K562 (cell line): ENCODE results near the gene IL1RL2. TPM values are rescaled to one million over a fixed set of nuclear protein-coding genes. Genes with fewer than 3 reads are reported as not detected.

Experiments used
- ATAC-seq: fragments of 200-7000 bp; cut with Tn5 transposase; 3 replicates; pipeline ENCODE4 v1.9.1; 2020; ENCODE audit warnings: moderate library complexity
- BruUV-seq: library from RNA; stranded (reverse); fragments of 400-500 nt; replicated peaks from 2 replicates; lab custom pipeline; 2021; lab: Mats Ljungman, UMichigan
- CTCF ChIA-PET: fragments of 300-600 bp; formaldehyde crosslinking; extraction: SDS; loops from one replicate; lab custom pipeline; 2021; ENCODE audit warnings: low intra/inter-chr PET ratio; lab: Yijun Ruan, JAX
- POLR2A ChIA-PET: fragments of 300-600, 350-650 bp; sonication (Branson Sonifier 250); formaldehyde crosslinking; extraction: SDS; loops from one replicate; lab custom pipeline; 2021; ENCODE audit warnings: antibody characterized with exemption, inconsistent platforms; lab: Yijun Ruan, JAX
- DNase-seq, 4 experiments: peaks; one replicate each; pipeline versions ENCODE4 v3.0.0 to v3.0.0-alpha.2; 2011 to 2018; ENCODE audit warnings: low spot score in 3 of 4, mixed read lengths in 3 of 4; ENCODE audit errors: extremely low read depth in 1 of 4
- FAIRE-seq: peaks from 2 replicates; lab custom pipeline; 2011; peaks lifted over from hg19 to GRCh38; lab: Jason Lieb, UNC
- H2AFZ ChIP-seq: 2 replicates; pipeline ENCODE4 v1.6.0; 2011; ENCODE audit warnings: low read depth, low read length, control low read depth, inconsistent platforms
- H3K27ac ChIP-seq: fragments of 200-600 bp; 3 replicates; pipeline ENCODE4 v1.8.0; 2011; ENCODE audit warnings: low read depth, mild to moderate bottlenecking, control low read depth, inconsistent platforms, low read length, moderate library complexity, mixed read lengths; ENCODE audit errors: extremely low read depth
- H3K27me3 ChIP-seq, 2 experiments: fragments of 300-600 bp in 1 of 2; 2 replicates in 1 of 2; 3 replicates in 1 of 2; pipeline versions ENCODE4 v1.6.0 to v1.8.0; 2011; ENCODE audit warnings: inconsistent platforms in 2 of 2, low read length in 2 of 2, mild to moderate bottlenecking in 1 of 2, mixed read lengths in 1 of 2, moderate library complexity in 1 of 2; ENCODE audit not compliant: control insufficient read depth in 2 of 2, insufficient read depth in 2 of 2
- H3K36me3 ChIP-seq: fragments of 300-600 bp; 3 replicates; pipeline ENCODE4 v1.8.0; 2011; ENCODE audit warnings: mild to moderate bottlenecking, low read length, inconsistent platforms; ENCODE audit not compliant: control insufficient read depth, insufficient read depth
- H3K4me1 ChIP-seq, 2 experiments: fragments of 200-600 bp in 1 of 2; replicated peaks in 1 of 2; 2 replicates in 1 of 2; 3 replicates in 1 of 2; pipeline versions ENCODE4 v1.5.1 to v1.8.0; 2011; ENCODE audit warnings: inconsistent platforms in 2 of 2, low read length in 2 of 2, mild to moderate bottlenecking in 1 of 2, mixed read lengths in 1 of 2, moderate library complexity in 1 of 2; ENCODE audit not compliant: control insufficient read depth in 2 of 2, insufficient read depth in 2 of 2
- H3K4me2 ChIP-seq: 2 replicates; pipeline ENCODE4 v1.6.1; 2011; ENCODE audit warnings: low read length, control low read depth, inconsistent platforms, mixed read lengths; ENCODE audit not compliant: insufficient read depth
- H3K4me3 ChIP-seq: fragments of 200-600 bp; sonication (generic), shearing (Covaris generic); 2 replicates; pipeline ENCODE4 v1.5.1; 2016; ENCODE audit warnings: control low read depth, inconsistent platforms
- H3K79me2 ChIP-seq: fragments of 200-600 bp; 3 replicates; pipeline ENCODE4 v1.8.0; 2011; ENCODE audit warnings: low read length, inconsistent platforms; ENCODE audit not compliant: control insufficient read depth, insufficient read depth
- H3K9ac ChIP-seq, 2 experiments: 2 replicates each; pipeline versions ENCODE4 v1.6.0 to v1.6.1; 2011; ENCODE audit warnings: low read depth in 2 of 2, low read length in 2 of 2, control low read depth in 1 of 2, inconsistent platforms in 1 of 2, mild to moderate bottlenecking in 1 of 2, mixed read lengths in 1 of 2; ENCODE audit not compliant: insufficient read depth in 1 of 2
- H3K9me1 ChIP-seq: one replicate; pipeline ENCODE4 v1.6.0; 2011; ENCODE audit warnings: inconsistent platforms, mild to moderate bottlenecking, low read length, moderate library complexity; ENCODE audit not compliant: control insufficient read depth, insufficient read depth
- H3K9me3 ChIP-seq: replicated peaks from 2 replicates; pipeline ENCODE4 v1.5.1; 2011; ENCODE audit warnings: low read depth, low read length, inconsistent platforms; ENCODE audit not compliant: control insufficient read depth, insufficient read depth
- H4K20me1 ChIP-seq: replicated peaks from 2 replicates; pipeline ENCODE4 v1.6.1; 2011; ENCODE audit warnings: low read length, inconsistent platforms, mixed read lengths; ENCODE audit not compliant: control insufficient read depth, insufficient read depth
- BRD9 ChIP-seq: fragments of 450-650 bp; IDR thresholded peaks from 2 replicates; pipeline ENCODE4 v1.6.1; 2018; ENCODE audit warnings: low read depth; ENCODE audit not compliant: partially characterized antibody
- CBFA2T3 ChIP-seq: fragments of 450-650 bp; IDR thresholded peaks from 2 replicates; pipeline ENCODE4 v1.6.1; 2017
- CHD4 ChIP-seq: fragments of 200-600 bp; sonication (generic); IDR thresholded peaks from 3 replicates; pipeline ENCODE4 v1.6.1; 2012; ENCODE audit warnings: low read depth, mild to moderate bottlenecking, mixed read lengths, low read length, inconsistent platforms; ENCODE audit not compliant: insufficient read depth, insufficient replicate concordance, poor library complexity, severe bottlenecking
- ELF4 ChIP-seq: fragments of 450-650 bp; formaldehyde crosslinking; IDR thresholded peaks from 2 replicates; pipeline ENCODE4 v1.4.0; 2022; ENCODE audit warnings: missing genetic modification characterization
- FOSL1 ChIP-seq: fragments of 200-800 bp; sonication (Bioruptor generic); conservative IDR thresholded peaks from 2 replicates; pipeline ENCODE4 v1.6.1; 2016; ENCODE audit warnings: missing genetic modification characterization, missing compliant biosample characterization
- HNRNPL ChIP-seq: fragments of 200-400 bp; formaldehyde crosslinking; IDR thresholded peaks from 2 replicates; pipeline ENCODE4 v1.6.1; 2017; ENCODE audit warnings: low read depth, mild to moderate bottlenecking, low read length
- KAT7 ChIP-seq: sonication (generic); formaldehyde crosslinking; IDR thresholded peaks from 2 replicates; pipeline ENCODE4 v1.8.0; 2022; ENCODE audit warnings: missing genetic modification reagents, mild to moderate bottlenecking, borderline replicate concordance
- MTA1 ChIP-seq: fragments of 450-650 bp; IDR thresholded peaks from 2 replicates; pipeline ENCODE4 v1.6.1; 2017; ENCODE audit warnings: borderline replicate concordance
- POLR2AphosphoS5 ChIP-seq: IDR thresholded peaks from 2 replicates; pipeline ENCODE4 v1.6.1; 2011; ENCODE audit warnings: mild to moderate bottlenecking, low read depth, low read length, moderate library complexity; ENCODE audit not compliant: control insufficient read depth, insufficient read depth
- POLR2B ChIP-seq: fragments of 450-650 bp; IDR thresholded peaks from 2 replicates; pipeline ENCODE4 v1.6.1; 2018; ENCODE audit warnings: low read depth; ENCODE audit not compliant: partially characterized antibody
- ZNF134 ChIP-seq: fragments of 250-450 bp; sonication (Bioruptor Pico); conservative IDR thresholded peaks from 2 replicates; pipeline ENCODE4 v1.4.0; 2020
- ZNF282 ChIP-seq: sonication (generic); formaldehyde crosslinking; IDR thresholded peaks from 2 replicates; pipeline ENCODE4 v1.8.1; 2023; ENCODE audit warnings: missing genetic modification reagents
- ZNF644 ChIP-seq: fragments of 200-800 bp; sonication (Bioruptor generic); IDR thresholded peaks from 2 replicates; pipeline ENCODE4 v1.6.1; 2016; ENCODE audit warnings: low read depth, missing genetic modification characterization, missing compliant biosample characterization
- WGBS: fragments of 100-300 bp; shearing (Covaris generic); methylation state at CpG from one replicate; pipeline ENCODE4 v1.1.6; 2016; ENCODE audit warnings: low coverage, mixed read lengths; ENCODE audit not compliant: insufficient coverage; ENCODE audit errors: missing lambda C conversion rate; 5-methylcytosine and 5-hydroxymethylcytosine counted together
- in situ Hi-C: fragments of 300-500 bp; cut with MboI; formaldehyde crosslinking; loops from 4 replicates; pipeline ENCODE4 v1.15.0; 2018; ENCODE audit warnings: inconsistent platforms, mixed read lengths
- intact Hi-C: fragments of 100-400 bp; cut with micrococcal nuclease; formaldehyde crosslinking; loops from 2 replicates; pipeline ENCODE4 v1.14.2; 2022
- polyA plus RNA-seq, 8 experiments: library from polyadenylated mRNA; depleted of rRNA in 4 of 8; stranded (reverse) in 5 of 8; unstranded in 3 of 8; fragments of >200 nt; fragmentation: Nextera tagmentation in 2 of 8; fragmentation: Illumina TruSeq in 1 of 8; extraction: Ambion mirVana in 2 of 8; extraction: Trizol in 1 of 8; gene quantifications; 2 replicates each; pipeline versions ENCODE4 v1.2.1 to v1.2.3, GENCODE V29; 2011 to 2014; ENCODE audit warnings: inconsistent platforms in 1 of 8, missing spikeins in 1 of 8
- total RNA-seq, 7 experiments: library from RNA; depleted of rRNA in 6 of 7; stranded (reverse); fragments of >200 nt in 6 of 7; fragmentation: Illumina TruSeq in 2 of 7; extraction: Trizol in 2 of 7; gene quantifications; 2 replicates each; pipeline versions ENCODE4 v1.2.1 to v1.2.3, GENCODE V29; 2011 to 2021; ENCODE audit warnings: low replicate concordance in 1 of 7
- TF ChIP-seq, protein P1 (sequence below): fragments of 250-450 bp; sonication (Bioruptor Pico); IDR thresholded peaks from 2 replicates; pipeline ENCODE4 v1.5.0; 2021; ENCODE audit warnings: mild to moderate bottlenecking, borderline replicate concordance
- TF ChIP-seq, protein P2 (sequence below): conservative IDR thresholded peaks from 2 replicates; pipeline ENCODE4 v1.6.1; 2011; ENCODE audit warnings: low read depth, mild to moderate bottlenecking, low read length; ENCODE audit not compliant: control insufficient read depth
- TF ChIP-seq, protein P3 (sequence below), 2 experiments: fragments of 450-650 bp; IDR thresholded peaks; 2 replicates each; pipeline ENCODE4 v1.6.1; 2018; ENCODE audit warnings: mild to moderate bottlenecking in 2 of 2, low read depth in 1 of 2; ENCODE audit not compliant: partially characterized antibody in 2 of 2

IL1RL2 gene
- total and polyA plus RNA-seq, 9 of the 15 experiments (the other 6 are each of a cell fraction or from before 2014, with no cell fraction given): not detected

DNA sequence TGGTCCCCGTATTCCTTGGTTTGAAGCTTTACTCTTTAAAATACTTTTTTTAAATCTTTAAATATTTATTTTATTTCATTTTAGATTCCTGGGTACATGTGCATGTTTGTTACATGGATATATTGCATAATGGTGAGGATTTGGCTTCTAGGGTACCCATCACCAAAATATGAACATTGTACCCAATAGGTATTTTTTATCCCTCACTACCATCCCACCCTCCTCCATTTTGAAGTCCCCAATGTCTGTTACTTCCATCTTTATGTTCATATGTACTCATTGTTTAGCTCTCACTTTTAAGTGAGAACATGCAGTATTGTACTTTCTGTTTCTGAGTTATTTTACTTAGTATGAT, 65.0 kb downstream of the IL1RL2 start:
- H3K36me3 ChIP-seq: no peaks in the 10 kb centered on the region
- no peaks in the 10 kb centered on the region for H4K20me1 ChIP-seq
- ChIA-PET CTCF (no interaction called here), POLR2A (interaction anchor here (1.3 kb wide), 1 partner anchor 11 kb away, joined by 3 read pairs; no protein-coding TSS in a partner anchor)
- H3K27me3 ChIP-seq: 0 out of 5 replicates have a peak, but pooled peaks cover 0 to under 1% of the 10 kb centered on the region in 2 experiments
- H3K9me3 ChIP-seq: no peaks in the 10 kb centered on the region
- H3K4me2 ChIP-seq: no peak overlapping the region
- H3K4me1 ChIP-seq: peaks cover 0 to 6% of the 10 kb centered on the region in 2 experiments; a peak in 1 of 5 replicates
- H3K9ac ChIP-seq: no peak overlapping the region
- intact Hi-C loops (loop anchor here (5.0 kb wide), 1 partner anchor 195 kb away; no protein-coding TSS in a partner anchor), in situ Hi-C loops (loop anchor here (5.0 kb wide), 1 partner anchor 190 kb away; no protein-coding TSS in a partner anchor)
- 25% methylated on average over 1 of the region's 1 CpG for WGBS
- ATAC-seq: no peak
- no peaks in the 10 kb centered on the region for H3K9me1 ChIP-seq
- no peaks in the 10 kb centered on the region for H3K79me2 ChIP-seq
- no TSS peak for BruUV-seq
- H3K27ac ChIP-seq: no peak overlapping the region
- H3K4me3 ChIP-seq: no peak overlapping the region
- FAIRE-seq: no peak
- H2AFZ ChIP-seq: no peak overlapping the region
- no peak for DNase-seq
- TF ChIP-seq CBFA2T3: no peak
- TF ChIP-seq ELF4 (CRISPR knock-in tag): no peak
- TF ChIP-seq POLR2B: no peak
- no peak for TF ChIP-seq HNRNPL
- no peak for TF ChIP-seq ZNF644 (tag)
- TF ChIP-seq CHD4: no peak
- no peak for TF ChIP-seq ZNF134 (CRISPR knock-in tag)
- no peak for TF ChIP-seq KAT7 (CRISPR knock-in tag)
- no peak for TF ChIP-seq POLR2AphosphoS5
- no peak for TF ChIP-seq MTA1
- TF ChIP-seq BRD9: no peak
- TF ChIP-seq, protein P1, sequence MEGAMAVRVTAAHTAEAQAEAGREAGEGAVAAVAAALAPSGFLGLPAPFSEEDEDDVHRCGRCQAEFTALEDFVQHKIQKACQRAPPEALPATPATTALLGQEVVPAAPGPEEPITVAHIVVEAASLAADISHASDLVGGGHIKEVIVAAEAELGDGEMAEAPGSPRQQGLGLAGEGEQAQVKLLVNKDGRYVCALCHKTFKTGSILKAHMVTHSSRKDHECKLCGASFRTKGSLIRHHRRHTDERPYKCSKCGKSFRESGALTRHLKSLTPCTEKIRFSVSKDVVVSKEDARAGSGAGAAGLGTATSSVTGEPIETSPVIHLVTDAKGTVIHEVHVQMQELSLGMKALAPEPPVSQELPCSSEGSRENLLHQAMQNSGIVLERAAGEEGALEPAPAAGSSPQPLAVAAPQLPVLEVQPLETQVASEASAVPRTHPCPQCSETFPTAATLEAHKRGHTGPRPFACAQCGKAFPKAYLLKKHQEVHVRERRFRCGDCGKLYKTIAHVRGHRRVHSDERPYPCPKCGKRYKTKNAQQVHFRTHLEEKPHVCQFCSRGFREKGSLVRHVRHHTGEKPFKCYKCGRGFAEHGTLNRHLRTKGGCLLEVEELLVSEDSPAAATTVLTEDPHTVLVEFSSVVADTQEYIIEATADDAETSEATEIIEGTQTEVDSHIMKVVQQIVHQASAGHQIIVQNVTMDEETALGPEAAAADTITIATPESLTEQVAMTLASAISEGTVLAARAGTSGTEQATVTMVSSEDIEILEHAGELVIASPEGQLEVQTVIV (CRISPR knock-in tag): no peak
- TF ChIP-seq, protein P2, sequence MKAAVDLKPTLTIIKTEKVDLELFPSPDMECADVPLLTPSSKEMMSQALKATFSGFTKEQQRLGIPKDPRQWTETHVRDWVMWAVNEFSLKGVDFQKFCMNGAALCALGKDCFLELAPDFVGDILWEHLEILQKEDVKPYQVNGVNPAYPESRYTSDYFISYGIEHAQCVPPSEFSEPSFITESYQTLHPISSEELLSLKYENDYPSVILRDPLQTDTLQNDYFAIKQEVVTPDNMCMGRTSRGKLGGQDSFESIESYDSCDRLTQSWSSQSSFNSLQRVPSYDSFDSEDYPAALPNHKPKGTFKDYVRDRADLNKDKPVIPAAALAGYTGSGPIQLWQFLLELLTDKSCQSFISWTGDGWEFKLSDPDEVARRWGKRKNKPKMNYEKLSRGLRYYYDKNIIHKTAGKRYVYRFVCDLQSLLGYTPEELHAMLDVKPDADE: no peak
- TF ChIP-seq FOSL1: no peak
- TF ChIP-seq, protein P3, sequence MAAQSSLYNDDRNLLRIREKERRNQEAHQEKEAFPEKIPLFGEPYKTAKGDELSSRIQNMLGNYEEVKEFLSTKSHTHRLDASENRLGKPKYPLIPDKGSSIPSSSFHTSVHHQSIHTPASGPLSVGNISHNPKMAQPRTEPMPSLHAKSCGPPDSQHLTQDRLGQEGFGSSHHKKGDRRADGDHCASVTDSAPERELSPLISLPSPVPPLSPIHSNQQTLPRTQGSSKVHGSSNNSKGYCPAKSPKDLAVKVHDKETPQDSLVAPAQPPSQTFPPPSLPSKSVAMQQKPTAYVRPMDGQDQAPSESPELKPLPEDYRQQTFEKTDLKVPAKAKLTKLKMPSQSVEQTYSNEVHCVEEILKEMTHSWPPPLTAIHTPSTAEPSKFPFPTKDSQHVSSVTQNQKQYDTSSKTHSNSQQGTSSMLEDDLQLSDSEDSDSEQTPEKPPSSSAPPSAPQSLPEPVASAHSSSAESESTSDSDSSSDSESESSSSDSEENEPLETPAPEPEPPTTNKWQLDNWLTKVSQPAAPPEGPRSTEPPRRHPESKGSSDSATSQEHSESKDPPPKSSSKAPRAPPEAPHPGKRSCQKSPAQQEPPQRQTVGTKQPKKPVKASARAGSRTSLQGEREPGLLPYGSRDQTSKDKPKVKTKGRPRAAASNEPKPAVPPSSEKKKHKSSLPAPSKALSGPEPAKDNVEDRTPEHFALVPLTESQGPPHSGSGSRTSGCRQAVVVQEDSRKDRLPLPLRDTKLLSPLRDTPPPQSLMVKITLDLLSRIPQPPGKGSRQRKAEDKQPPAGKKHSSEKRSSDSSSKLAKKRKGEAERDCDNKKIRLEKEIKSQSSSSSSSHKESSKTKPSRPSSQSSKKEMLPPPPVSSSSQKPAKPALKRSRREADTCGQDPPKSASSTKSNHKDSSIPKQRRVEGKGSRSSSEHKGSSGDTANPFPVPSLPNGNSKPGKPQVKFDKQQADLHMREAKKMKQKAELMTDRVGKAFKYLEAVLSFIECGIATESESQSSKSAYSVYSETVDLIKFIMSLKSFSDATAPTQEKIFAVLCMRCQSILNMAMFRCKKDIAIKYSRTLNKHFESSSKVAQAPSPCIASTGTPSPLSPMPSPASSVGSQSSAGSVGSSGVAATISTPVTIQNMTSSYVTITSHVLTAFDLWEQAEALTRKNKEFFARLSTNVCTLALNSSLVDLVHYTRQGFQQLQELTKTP (IDR thresholded peaks at IDR 0.05; ENCODE audit: low read depth in 1 of 2, partially characterized antibody in 2 of 2): no peak
- TF ChIP-seq ZNF282: no peak
